Measurements from ENCODE around the gene LRRC15.

Gene LRRC15

GRCh38 chr3:194329583-194329965 is 40.0 kb downstream of the LRRC15 start:
- no peak for DNase-seq

- no peak for DNase-seq
Observed at GRCh38 chr3:194328942-194329582, 40.5 kb downstream of the LRRC15 start.

- no peak for DNase-seq
Observed at GRCh38 chr3:194328053-194328657, 41.4 kb downstream of the LRRC15 start.

- no peak for DNase-seq
Observed at GRCh38 chr3:194327218-194328052, 42.1 kb downstream of the LRRC15 start.

GRCh38 chr3:194326968-194327217 is 42.6 kb downstream of the LRRC15 start:
- DNase-seq, result no peak

GRCh38 chr3:194326192-194326967 is 43.2 kb downstream of the LRRC15 start:
- DNase-seq, result no peak

GRCh38 chr3:194325424-194326153 is 44.0 kb downstream of the LRRC15 start:
- DNase-seq, result no peak

- no peak for DNase-seq
Observed at GRCh38 chr3:194324823-194325327, 44.7 kb downstream of the LRRC15 start.

GRCh38 chr3:194323785-194324735 is 45.5 kb downstream of the LRRC15 start:
- DNase-seq, result no peak

GRCh38 chr3:194322678-194323211 is 46.8 kb downstream of the LRRC15 start:
- DNase-seq, result peak; percentile 23

GRCh38 chr3:194321693-194322640 is 47.6 kb downstream of the LRRC15 start:
- no peak for DNase-seq

- no peak for DNase-seq
Observed at GRCh38 chr3:194320744-194321243, 48.7 kb downstream of the LRRC15 start.

GRCh38 chr3:194320100-194320499 is 49.4 kb downstream of the LRRC15 start:
- DNase-seq, result no peak

GRCh38 chr3:194318511-194319161 is 50.9 kb downstream of the LRRC15 start:
- no peak for DNase-seq

GRCh38 chr3:194316918-194317317 is 52.6 kb downstream of the LRRC15 start:
- no peak for DNase-seq

- peak; percentile 31 for DNase-seq
Observed at GRCh38 chr3:194315965-194316361, 53.6 kb downstream of the LRRC15 start.

- DNase-seq, result peak; percentile 49
Observed at GRCh38 chr3:194315088-194315964, 54.2 kb downstream of the LRRC15 start.
